Activated CD4-positive, alpha-beta T cell treated with anti-CD3 and anti-CD28 coated beads, Interleukin-10, Interleukin-2, amounts not matched to agents 100 ng/mL and 50 ng/mL, durations not matched to agents 16 hours and 8 hours (primary cell): Measurements from ENCODE around the gene GNG7.
"Not testable (repeated sequence)": the region's sequence is repeated elsewhere in the genome, so short reads cannot be mapped to it uniquely, and the experiment has no call there.

ENCODE experiments used
- DNase-seq: peaks from one replicate; pipeline ENCODE4 v3.0.0-alpha.2; 2020

The GNG7 gene

DNA sequence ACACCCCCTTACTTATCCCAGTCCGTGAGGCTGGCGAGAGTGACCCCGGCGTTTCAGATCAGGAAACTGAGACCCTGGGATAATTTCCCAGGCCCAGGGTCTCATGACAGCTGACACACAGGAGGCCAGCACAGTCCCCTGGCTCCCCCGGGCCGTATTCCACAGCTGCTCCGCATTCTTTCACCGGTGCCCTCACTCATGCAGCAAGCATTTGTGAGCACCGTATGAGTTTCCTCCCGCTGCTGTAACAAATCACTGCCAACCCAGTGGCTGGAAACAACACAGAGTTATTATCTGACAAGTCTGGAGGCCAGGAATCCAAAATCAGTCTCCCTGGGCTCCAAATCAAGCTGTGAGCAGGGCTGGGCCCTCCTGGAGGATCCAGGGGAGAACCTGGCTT lies 205.3 kb downstream of the GNG7 start:
- DNase-seq: no peak

- no peak for DNase-seq
Observed at GRCh38 chr19:2495651-2496316, 206.7 kb downstream of the GNG7 start.

DNA sequence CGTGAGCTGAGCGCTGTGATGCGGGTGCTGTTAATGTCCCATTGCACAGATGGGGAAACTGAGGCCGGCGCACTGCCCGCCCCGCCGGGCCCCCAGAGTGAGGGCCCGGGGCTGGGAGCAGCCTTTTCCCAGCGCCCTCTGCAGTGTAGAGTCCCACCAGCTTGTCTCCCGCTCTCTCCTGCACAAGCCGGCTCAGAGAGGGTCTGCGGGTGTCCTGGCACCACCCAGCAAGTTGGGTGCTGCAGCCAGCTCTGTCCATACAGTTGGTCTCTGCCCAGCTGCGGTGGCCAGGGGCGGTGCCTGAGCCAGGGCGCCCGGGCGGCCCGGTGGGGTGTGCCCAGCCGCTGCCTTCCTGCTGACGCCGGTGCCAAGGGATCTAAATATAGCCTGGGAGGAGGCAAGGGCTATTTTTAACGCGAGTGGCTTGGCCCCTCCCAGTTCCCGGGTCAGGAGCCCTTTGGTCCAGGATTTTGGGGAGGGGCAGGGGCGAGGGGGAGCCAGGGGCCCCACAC lies 207.3 kb downstream of the GNG7 start:
- no peak for DNase-seq

DNA sequence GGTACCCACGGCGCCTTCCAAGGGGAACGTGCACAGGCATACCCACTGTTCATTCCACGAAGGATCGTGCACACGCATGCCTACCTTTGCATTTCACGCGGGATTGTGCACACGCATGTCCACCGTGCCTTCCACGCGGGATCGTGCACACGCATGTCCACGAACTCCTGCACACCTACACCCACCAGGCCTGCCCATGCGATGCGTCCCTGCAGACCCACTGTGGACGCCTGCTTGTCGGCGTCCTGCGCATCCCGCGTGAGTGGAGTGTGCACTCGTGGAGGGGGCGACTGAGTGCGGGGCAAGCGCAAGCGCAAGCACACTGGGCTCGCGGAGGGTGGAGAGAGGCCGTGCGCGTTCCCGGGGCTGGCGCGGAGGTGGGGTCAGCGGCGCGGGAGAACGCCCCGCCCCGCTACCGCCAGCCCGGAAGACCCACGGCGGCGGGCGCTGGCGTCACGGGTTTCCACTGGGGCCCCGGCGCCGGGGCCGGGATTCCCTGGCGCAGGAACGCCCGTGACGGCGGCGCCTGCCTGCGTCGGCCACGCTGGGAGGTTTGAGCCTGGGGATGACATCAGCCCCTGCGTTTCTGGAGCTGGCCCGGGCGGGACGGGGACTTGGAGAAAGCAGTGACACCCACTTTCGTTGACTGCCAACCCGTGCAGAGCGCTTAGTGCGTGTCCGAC lies 207.9 kb downstream of the GNG7 start:
- peak; percentile 42 for DNase-seq

DNA sequence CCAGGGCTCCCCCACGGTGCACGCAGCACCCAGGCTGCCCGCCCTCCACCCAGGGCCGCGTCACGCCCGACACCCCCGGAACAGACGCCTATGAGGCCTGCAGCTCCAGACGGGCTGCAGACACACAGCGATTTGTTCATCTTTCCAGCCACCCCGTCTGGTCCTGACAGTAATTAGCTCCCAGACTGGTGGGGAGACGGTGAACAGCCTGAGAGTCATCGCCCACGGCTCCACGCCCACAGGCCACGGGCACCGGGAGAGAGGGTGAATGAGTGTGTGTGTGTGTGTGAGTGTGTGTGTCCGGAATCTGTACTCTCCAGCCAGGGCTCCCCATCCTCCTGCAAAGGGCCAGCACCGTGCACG lies 208.4 kb downstream of the GNG7 start:
- no peak for DNase-seq

DNA sequence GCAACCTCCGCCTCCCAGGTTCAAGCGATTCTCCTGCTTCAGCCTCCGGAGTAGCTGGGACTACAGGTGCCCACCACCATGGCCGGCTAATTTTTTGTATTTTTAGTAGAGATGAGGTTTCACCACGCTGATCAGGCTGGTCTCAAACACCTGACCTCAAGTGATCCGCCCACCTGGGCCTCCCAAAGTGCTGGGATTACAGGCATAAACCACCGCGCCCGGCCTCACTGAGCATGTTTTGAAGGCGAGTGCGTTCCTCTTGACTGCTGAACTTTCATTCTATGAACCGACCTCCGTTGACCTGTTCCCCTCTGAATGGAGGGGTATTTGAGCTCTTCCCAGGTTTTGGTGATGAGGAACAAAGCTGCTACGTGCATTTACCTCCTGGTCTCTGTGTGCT lies 209.0 kb downstream of the GNG7 start:
- not testable (repeated sequence) for DNase-seq

DNA sequence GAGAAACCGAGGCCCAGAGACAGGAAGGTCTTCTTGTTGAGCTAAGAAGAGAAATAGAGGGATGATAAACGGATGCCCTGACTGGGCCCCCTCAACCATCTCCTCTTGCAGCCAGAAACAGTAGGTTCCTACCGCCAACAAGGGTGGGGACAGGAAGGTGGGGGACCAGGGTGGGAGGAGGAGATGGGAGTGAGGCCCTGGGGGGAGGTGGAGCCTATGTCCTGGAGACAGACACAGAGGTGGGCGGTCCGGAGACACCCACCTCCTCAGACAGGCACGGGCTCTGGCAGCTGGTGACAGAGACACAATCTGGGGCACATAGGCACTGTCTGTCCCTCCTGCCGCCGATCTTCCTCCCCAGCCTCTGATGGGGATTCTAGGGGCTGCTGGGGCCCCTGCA lies 209.6 kb downstream of the GNG7 start:
- DNase-seq: no peak

DNA sequence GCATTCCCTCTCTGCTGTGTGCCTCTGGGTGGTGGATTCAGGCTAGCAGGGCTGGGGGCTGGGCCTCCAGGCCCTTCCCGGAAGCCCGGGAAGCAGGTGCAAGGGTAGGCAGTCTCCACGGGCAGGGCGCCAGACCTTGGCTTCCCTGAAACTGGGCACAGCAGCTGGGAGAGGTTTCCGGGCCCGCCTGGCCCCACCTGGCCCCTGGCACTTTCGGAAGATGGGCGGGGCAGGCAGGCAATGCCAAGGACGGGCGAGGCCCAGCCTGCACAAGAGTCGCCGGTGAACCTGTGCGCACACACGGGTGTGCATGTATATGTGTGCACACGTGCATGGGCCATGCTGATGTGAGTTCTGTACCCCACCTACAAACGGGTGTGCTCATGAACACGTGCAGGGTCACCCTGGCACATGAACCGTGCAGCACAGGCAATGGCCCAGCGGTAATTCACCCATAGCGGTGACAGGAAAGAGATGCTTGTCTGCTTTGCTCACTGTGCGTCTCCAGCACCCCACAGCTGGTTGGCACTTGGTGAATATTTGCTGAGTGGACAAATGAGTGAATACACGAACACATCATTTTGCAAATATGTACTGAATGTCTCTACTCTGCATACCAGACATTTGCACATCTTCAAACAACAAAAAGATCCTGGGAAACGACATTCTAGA lies 211.2 kb downstream of the GNG7 start:
- no peak for DNase-seq

DNA sequence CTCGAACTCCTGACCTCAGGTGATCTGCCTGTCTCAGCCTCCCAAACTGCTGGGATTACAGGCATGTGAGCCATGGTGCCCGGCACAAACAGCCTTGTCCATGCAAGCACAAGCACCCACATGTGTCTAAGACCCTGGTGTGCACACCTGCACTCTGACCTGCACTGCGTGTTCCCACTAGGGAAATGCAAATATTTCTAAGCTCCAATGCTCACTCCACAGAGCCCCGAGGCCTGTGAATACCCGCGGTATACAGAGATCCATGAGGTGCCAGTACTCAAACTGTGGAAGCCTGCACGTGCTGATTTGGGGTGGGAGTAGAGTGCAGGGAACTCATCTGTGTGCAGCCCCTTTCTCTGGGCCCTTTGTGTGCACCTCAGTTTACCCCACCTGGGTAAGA lies 211.8 kb downstream of the GNG7 start:
- no peak for DNase-seq

DNA sequence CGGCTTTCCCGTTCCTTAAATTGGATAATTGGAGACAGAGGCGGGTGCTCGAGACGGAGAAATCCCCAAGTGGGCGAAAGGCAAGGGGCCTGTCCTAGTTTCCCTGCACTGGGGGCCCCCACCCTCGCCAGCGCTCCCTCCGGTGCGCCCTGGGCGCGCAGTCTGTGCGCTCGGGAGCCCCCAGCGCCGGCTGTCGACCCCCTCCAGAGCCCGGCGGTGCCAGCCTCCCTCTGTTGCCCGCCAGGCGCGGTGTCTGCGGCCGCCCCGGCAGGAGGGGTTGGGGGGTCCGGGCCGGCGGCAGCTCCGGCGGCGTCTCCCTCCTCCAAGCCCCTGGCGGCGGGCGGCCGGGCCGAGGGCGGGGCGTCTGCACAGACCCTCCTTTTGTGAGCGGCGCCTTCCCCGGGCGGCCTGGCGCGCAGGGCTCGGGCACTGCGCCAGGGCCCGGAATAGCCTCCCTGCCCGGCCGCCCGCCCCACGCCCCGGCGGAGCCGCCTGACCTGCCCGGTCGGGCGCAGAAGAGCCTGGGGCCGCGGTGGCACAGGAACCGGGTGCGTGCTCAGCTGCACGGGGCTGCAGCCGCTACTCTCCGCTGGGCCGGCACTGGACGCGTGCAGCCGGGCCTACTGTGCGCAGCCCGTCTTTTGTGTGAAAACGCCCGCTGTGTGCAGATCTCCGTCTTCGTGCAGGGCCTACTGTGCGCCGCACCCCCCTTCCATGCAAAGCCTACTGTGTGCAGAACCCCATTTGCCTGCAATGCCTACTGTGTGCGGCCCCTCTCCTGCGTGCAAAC lies 213.4 kb downstream of the GNG7 start:
- peak; percentile 11 for DNase-seq

DNA sequence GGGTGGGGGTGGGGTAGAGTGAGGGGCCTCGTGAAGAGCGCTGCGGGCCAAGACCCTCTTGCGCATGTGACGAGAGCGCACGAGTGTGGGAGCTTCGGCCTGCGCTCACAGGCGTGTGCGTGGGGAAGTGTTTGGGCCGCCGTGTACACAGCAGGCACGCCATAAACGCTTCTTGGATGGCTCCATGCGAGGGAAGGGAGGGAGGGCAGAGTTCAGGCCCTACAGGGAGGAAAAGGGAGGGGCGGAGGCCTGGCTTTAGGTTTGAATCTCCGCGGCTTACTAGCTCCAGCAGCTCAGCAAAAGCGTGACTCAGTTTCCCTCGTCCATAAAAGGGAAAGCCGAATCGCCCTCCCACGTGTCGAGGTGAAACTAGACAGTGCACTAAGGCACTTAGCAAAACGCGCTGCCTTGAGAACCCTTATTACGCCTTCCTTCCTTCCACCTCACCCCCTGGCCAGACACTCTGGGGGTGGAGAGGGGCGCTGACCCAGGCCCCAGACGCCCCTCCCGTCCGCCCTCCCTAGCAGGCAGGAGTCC lies 214.0 kb downstream of the GNG7 start:
- DNase-seq: no peak

- DNase-seq: no peak
Observed at GRCh38 chr19:2487842-2488241, 214.7 kb downstream of the GNG7 start.

DNA sequence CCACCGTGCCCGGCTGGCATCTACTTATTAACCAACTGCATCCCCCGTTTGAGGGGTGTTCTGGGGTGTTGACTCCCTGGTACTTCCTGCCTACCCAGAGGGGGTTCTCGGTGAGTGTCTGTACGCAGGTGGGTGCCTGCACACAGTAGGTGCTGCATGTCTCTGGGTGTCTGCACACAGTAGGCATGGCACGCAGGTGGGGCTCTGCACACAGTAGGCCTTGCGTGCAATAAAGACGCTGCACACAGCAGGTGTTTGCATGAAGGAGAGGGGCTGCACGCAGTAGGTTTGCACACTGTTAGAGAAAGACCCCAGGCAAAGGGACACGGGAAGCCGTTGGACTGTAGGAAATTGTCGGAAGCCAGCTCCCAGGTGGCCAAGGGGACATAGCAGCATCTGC lies 215.4 kb downstream of the GNG7 start:
- DNase-seq: no peak

DNA sequence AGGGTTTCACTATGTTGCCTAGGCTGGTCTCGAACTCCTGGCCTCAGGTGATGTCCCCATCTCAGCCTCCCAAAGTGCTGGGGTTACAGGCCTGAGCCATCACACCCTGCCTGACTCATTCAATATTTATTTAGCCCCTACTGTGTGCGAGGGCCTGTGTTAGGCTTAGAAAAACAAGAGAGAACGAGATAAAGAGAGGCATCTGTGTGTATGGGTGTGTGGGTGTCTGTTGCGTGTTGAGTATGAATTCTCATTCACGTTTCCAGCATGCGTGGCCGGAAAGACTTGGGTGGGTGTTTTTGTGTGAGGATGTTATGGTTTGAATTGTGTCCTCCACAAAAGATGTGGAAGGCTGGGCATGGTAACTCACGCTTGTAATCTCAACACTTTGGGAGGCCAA lies 217.1 kb downstream of the GNG7 start:
- DNase-seq: no peak

GRCh38 chr19:2484178-2484937 lies 218.1 kb downstream of the GNG7 start:
- DNase-seq: no peak

GRCh38 chr19:2483484-2484151 lies 218.9 kb downstream of the GNG7 start:
- no peak for DNase-seq

GRCh38 chr19:2483084-2483483 lies 219.4 kb downstream of the GNG7 start:
- DNase-seq: no peak

DNA sequence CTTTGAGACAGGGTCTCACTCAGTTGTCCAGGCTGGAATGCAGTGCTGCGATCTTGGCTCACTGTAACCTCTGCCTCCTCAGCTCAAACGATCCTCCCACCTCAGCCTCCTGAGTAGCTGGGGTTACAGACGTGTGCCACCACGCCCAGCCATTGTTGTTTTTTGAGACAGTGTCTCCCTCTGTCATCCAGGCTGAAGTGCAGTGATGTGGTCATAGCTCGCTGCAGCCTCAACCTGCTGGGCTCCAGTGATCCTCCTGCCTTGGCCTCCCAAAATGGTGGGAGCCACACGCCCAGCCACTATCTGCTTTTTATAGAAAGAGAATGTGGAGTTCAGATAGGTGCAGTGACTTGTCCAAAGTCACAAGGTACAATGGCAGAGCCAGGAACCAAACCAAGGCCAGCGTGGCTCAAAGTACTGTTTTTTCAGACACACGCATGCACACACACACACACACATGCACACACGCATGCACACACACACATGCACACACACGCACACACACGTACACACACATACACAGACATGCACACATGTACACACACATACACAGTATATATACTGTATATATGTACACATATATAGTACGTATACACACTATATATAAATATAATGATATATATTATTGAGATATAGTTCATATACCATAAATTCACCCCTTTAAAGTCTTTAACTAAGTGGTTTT lies 220.0 kb downstream of the GNG7 start:
- DNase-seq: no peak

- DNase-seq: no peak
Observed at GRCh38 chr19:2481466-2481865, 221.0 kb downstream of the GNG7 start.

GRCh38 chr19:2479556-2480194 lies 222.8 kb downstream of the GNG7 start:
- peak; percentile 14 for DNase-seq
